Muscle layer of duodenum (tissue), 2 donors: ENCODE measurements around the gene FSHR.

Source experiments
- H3K27ac ChIP-seq: one replicate; pipeline ENCODE4 v1.7.0; 2013; ENCODE audit warnings: mild to moderate bottlenecking, low read length
- H3K27me3 ChIP-seq: one replicate; pipeline ENCODE4 v1.7.0; 2013; ENCODE audit warnings: low read depth, mild to moderate bottlenecking, control low read depth, low read length
- H3K36me3 ChIP-seq, 2 donors: one replicate each; pipeline ENCODE4 v1.7.0; 2013; ENCODE audit warnings: low read length in 2 of 2, control low read depth in 1 of 2, mild to moderate bottlenecking in 1 of 2; ENCODE audit not compliant: insufficient read depth in 2 of 2, control insufficient read depth in 1 of 2
- H3K4me1 ChIP-seq, 2 donors: one replicate each; pipeline ENCODE4 v1.7.0; 2013; ENCODE audit warnings: low read length in 2 of 2, mild to moderate bottlenecking in 2 of 2, control low read depth in 1 of 2, moderate library complexity in 1 of 2; ENCODE audit not compliant: insufficient read depth in 2 of 2, control insufficient read depth in 1 of 2
- H3K4me3 ChIP-seq, 2 donors: one replicate each; pipeline ENCODE4 v1.7.0; 2013; ENCODE audit warnings: low read length in 2 of 2, low read depth in 1 of 2, mild to moderate bottlenecking in 1 of 2
- H3K9me3 ChIP-seq, 2 donors: one replicate each; pipeline ENCODE4 v1.7.0; 2013; ENCODE audit warnings: low read length in 2 of 2, control low read depth in 1 of 2, mild to moderate bottlenecking in 1 of 2; ENCODE audit not compliant: control insufficient read depth in 1 of 2
- donor health status: healthy.

Gene FSHR

GRCh38 chr2:49154140-49154539, at the start of gene FSHR:
TSS of gene FSHR (minus strand) at chr2:49154515. CDS start at chr2:49154417, 98 bp downstream.
- Histone ChIP-seq H3K27me3 (no peaks in the 10 kb centered on the region), H3K9me3 (no peaks in the 10 kb centered on the region), H3K4me3 (no peak within 1 kb of the TSS), H3K4me1 (no peaks in the 10 kb centered on the region), H3K36me3 (no peaks in the 10 kb centered on the region), H3K27ac (no peak within 1 kb of the TSS)

- no peak overlapping the region for H3K27ac ChIP-seq
- H3K4me3 ChIP-seq: no peak overlapping the region
- no peaks in the 10 kb centered on the region for H3K36me3 ChIP-seq
- no peaks in the 10 kb centered on the region for H3K9me3 ChIP-seq
- no peaks in the 10 kb centered on the region for H3K4me1 ChIP-seq
- H3K27me3 ChIP-seq: no peaks in the 10 kb centered on the region
Observed at GRCh38 chr2:49199266-49199665, 45.0 kb upstream of the FSHR start.

GRCh38 chr2:49194701-49195100, 40.4 kb upstream of the FSHR start:
- Histone ChIP-seq H3K36me3 (no peaks in the 10 kb centered on the region), H3K27me3 (no peaks in the 10 kb centered on the region), H3K4me3 (no peak overlapping the region)

GRCh38 chr2:49192036-49192435, 37.7 kb upstream of the FSHR start:
- H3K4me3 ChIP-seq: no peak overlapping the region
- H3K4me1 ChIP-seq: no peaks in the 10 kb centered on the region
- H3K27me3 ChIP-seq: no peaks in the 10 kb centered on the region
- no peaks in the 10 kb centered on the region for H3K36me3 ChIP-seq
- no peak overlapping the region for H3K27ac ChIP-seq
- H3K9me3 ChIP-seq: no peaks in the 10 kb centered on the region

More at GRCh38 chr2:49194701-49195100, 40.4 kb upstream of the FSHR start:
- Histone ChIP-seq H3K27ac (no peak overlapping the region), H3K9me3 (no peaks in the 10 kb centered on the region), H3K4me1 (no peaks in the 10 kb centered on the region)

GRCh38 chr2:49189512-49190225, 35.4 kb upstream of the FSHR start:
- H3K36me3 ChIP-seq: no peaks in the 10 kb centered on the region
- no peaks in the 10 kb centered on the region for H3K4me1 ChIP-seq
- no peak overlapping the region for H3K27ac ChIP-seq
- H3K9me3 ChIP-seq: no peaks in the 10 kb centered on the region
- H3K27me3 ChIP-seq: no peaks in the 10 kb centered on the region
- no peak overlapping the region for H3K4me3 ChIP-seq

DNA sequence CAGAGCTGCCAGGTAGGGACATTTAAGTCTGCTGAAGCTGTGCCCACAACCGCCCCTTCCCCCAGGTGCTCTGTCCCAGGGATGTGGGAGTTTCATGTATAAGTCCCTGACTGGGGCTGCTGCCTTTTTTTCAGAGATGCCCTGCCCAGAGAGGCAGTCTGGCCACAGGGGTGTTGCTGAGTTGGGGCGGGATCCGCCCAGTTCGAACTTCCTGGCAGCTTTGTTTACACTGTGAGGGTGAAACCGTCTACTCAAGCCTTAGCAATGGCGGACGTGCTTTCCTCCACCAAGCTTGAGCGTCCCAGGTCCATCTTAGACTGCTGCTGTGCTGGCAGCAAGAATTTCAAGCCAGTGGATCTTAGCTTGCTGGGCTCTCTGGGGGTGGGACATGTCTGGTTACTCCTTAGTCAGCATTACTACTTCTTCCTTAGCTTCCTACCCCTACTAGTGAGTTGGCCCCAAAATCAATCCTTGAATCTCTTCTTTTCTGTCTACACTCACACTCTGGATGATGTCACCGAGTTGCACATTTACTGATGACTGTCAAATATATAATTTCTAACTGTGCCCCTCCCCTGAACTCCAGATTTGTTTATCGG, 31.8 kb upstream of the FSHR start:
- Histone ChIP-seq H3K27me3 (no peaks in the 10 kb centered on the region), H3K36me3 (no peaks in the 10 kb centered on the region), H3K4me1 (no peaks in the 10 kb centered on the region), H3K9me3 (no peaks in the 10 kb centered on the region), H3K27ac (no peak overlapping the region), H3K4me3 (no peak overlapping the region)

DNA sequence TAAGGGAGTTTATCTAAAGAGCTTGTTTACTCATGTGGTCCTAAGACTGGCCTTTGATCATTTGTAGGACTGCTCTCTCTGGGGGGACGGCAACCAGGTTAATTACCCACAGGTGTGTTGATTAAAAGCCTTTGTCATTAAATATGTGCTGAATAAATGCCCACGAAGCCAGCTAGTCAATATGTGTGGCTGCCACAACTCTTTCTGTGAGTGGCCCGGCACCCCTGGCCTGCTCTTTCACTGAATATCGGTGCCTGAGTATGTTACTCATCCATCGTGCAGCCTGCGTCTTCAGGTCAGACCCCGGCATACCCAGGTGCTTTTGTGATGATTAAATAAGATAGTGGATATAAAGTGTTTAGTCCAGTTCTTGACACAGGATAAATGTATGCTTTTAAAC, 24.3 kb upstream of the FSHR start:
- Histone ChIP-seq H3K27me3 (no peaks in the 10 kb centered on the region), H3K4me1 (no peaks in the 10 kb centered on the region)

GRCh38 chr2:49177194-49177593, 22.9 kb upstream of the FSHR start:
- no peaks in the 10 kb centered on the region for H3K27me3 ChIP-seq
- no peak overlapping the region for H3K4me3 ChIP-seq
- no peaks in the 10 kb centered on the region for H3K4me1 ChIP-seq
- no peak overlapping the region for H3K27ac ChIP-seq
- no peaks in the 10 kb centered on the region for H3K9me3 ChIP-seq
- no peaks in the 10 kb centered on the region for H3K36me3 ChIP-seq

More for the DNA sequence above, 24.3 kb upstream of the FSHR start:
- Histone ChIP-seq H3K27ac (no peak overlapping the region), H3K36me3 (no peaks in the 10 kb centered on the region), H3K4me3 (no peak overlapping the region), H3K9me3 (no peaks in the 10 kb centered on the region)

DNA sequence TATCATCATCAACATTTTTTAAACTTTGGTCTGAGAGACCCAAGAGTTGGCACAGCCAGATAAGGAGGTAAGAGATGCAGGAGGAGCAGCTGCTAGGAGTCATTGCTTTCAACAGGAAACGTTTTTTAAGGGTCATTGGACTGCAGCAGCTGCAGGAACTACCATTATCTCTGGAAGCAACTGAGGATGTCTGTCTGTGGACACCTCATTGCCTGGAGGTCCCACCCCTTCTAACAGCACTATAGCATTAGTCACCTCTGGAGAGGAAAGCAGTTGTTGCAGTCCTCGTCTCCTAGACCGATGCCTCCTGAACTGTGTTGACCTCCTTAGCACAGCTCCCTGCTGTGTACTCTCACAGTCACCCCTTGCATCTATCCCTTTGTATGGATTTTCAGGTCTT, 21.5 kb upstream of the FSHR start:
- Histone ChIP-seq H3K4me3 (no peak overlapping the region), H3K27ac (no peak overlapping the region), H3K27me3 (no peaks in the 10 kb centered on the region), H3K4me1 (no peaks in the 10 kb centered on the region), H3K9me3 (no peaks in the 10 kb centered on the region), H3K36me3 (no peaks in the 10 kb centered on the region)

- Histone ChIP-seq H3K36me3 (no peaks in the 10 kb centered on the region), H3K9me3 (no peaks in the 10 kb centered on the region), H3K4me3 (no peak overlapping the region), H3K27me3 (no peaks in the 10 kb centered on the region), H3K4me1 (no peaks in the 10 kb centered on the region), H3K27ac (no peak overlapping the region)
Observed at GRCh38 chr2:49174750-49175149, 20.4 kb upstream of the FSHR start.

- no peaks in the 10 kb centered on the region for H3K27me3 ChIP-seq
- H3K9me3 ChIP-seq: no peaks in the 10 kb centered on the region
- H3K4me1 ChIP-seq: no peaks in the 10 kb centered on the region
- H3K36me3 ChIP-seq: no peaks in the 10 kb centered on the region
- no peak overlapping the region for H3K4me3 ChIP-seq
- H3K27ac ChIP-seq: no peak overlapping the region
Observed at GRCh38 chr2:49167131-49167530, 12.8 kb upstream of the FSHR start.

DNA sequence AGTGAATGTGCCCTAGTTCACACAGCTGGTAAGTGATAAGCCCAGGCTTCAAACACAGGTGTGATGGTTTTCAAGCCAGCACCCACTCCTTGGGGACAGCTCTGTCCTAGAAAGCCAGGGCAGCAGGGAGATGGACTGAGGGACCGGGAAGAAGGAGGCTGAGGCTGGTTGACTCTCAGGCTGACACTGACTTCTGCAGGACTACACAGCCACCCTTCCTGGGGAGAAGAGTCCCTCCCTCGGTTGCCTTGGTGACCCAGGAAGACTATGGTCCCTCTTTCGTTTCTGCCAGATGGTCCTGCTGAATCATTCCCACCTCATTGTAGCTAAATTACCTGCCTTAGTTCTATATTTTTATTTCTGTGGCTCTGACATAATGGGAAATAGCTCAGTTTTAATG, 11.3 kb upstream of the FSHR start:
- H3K27ac ChIP-seq: no peak overlapping the region
- H3K4me1 ChIP-seq: no peaks in the 10 kb centered on the region
- no peaks in the 10 kb centered on the region for H3K9me3 ChIP-seq
- no peaks in the 10 kb centered on the region for H3K36me3 ChIP-seq
- H3K27me3 ChIP-seq: no peaks in the 10 kb centered on the region
- no peak overlapping the region for H3K4me3 ChIP-seq
